SIG-M5 treated with dmso at 0.1 percent for 504 hours (cell line): ENCODE results near the gene FOSL2.

Experiments used
- DNase-seq: peaks from one replicate; lab custom pipeline; 2025; ENCODE audit not compliant: unreplicated experiment; lab: John Stamatoyannopoulos, UW

FOSL2 gene

GRCh38 chr2:28374331-28374730, 18.3 kb upstream of the FOSL2 start:
- no peak for DNase-seq

- no peak for DNase-seq
These were observed 17.4 kb upstream of the FOSL2 start for GRCh38 chr2:28375236-28375635.

- no peak for DNase-seq
These were observed 16.7 kb upstream of the FOSL2 start for GRCh38 chr2:28375742-28376631.

- DNase-seq = no peak
These were observed 15.4 kb upstream of the FOSL2 start for GRCh38 chr2:28377195-28377816.

- peak; percentile 75 for DNase-seq
These were observed 14.5 kb upstream of the FOSL2 start for GRCh38 chr2:28377984-28378678.

GRCh38 chr2:28378679-28379584, 13.7 kb upstream of the FOSL2 start:
- DNase-seq = peak; percentile 52

- DNase-seq = no peak
These were observed 12.4 kb upstream of the FOSL2 start for GRCh38 chr2:28380219-28380618.

- peak; percentile 43 for DNase-seq
These were observed 11.2 kb upstream of the FOSL2 start for GRCh38 chr2:28381225-28382180.

GRCh38 chr2:28382755-28383154, 9.9 kb upstream of the FOSL2 start:
- DNase-seq = no peak

- DNase-seq = no peak
These were observed 5.3 kb upstream of the FOSL2 start for GRCh38 chr2:28387082-28387960.

GRCh38 chr2:28389399-28390240, 3.0 kb upstream of the FOSL2 start:
- no peak for DNase-seq

- DNase-seq = peak; percentile 83
These were observed 2.4 kb upstream of the FOSL2 start for GRCh38 chr2:28390241-28390745.

- peak; percentile 72 for DNase-seq
These were observed 1.7 kb upstream of the FOSL2 start for GRCh38 chr2:28390746-28391563.

GRCh38 chr2:28391564-28392296, 928 bp upstream of the FOSL2 start:
- DNase-seq = peak; percentile 68

GRCh38 chr2:28393114-28393836, 617 bp downstream of the FOSL2 start:
- DNase-seq = peak; percentile 57
